Stimulated activated CD4-positive, alpha-beta T cell treated with anti-CD3 and anti-CD28 coated beads, TNF-alpha, amount 100 ng/mL, for 48 hours (primary cell): ENCODE results near the gene RDH12.
"Not testable (repeated sequence)": the region's sequence is repeated elsewhere in the genome, so short reads cannot be mapped to it uniquely, and the experiment has no call there.

Experiments
- DNase-seq, 3 donors: peaks; one replicate each; pipeline ENCODE4 v3.0.0-alpha.2; 2020; ENCODE audit warnings: low read depth in 3 of 3

The RDH12 gene

GRCh38 chr14:67701492-67701891 lies at the start of gene RDH12:
Gene RDH12, plus strand, starts transcription at chr14:67701886. Its CDS starts 20,757 bp downstream, at chr14:67722643.
- DNase-seq, result not testable (repeated sequence)

DNA sequence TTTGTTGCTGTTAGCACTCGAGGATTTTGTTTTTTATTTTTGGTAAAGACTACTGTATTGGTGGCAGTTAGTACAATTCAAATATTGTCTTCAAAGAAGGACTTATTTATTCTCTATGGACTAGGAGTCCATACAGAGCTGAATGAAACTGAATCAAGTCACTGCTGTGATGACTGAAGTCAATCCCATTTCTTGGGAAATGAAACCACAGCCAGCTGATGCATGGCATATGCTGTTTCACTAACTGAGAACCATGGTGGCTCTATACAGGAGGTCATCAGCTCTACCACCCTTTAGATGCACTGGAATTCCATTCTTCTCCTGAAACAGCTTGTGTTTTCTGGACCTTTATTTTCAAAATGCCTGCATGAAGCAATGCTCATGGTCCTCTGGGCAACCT lies 49.5 kb upstream of the RDH12 start:
- no peak for DNase-seq

DNA sequence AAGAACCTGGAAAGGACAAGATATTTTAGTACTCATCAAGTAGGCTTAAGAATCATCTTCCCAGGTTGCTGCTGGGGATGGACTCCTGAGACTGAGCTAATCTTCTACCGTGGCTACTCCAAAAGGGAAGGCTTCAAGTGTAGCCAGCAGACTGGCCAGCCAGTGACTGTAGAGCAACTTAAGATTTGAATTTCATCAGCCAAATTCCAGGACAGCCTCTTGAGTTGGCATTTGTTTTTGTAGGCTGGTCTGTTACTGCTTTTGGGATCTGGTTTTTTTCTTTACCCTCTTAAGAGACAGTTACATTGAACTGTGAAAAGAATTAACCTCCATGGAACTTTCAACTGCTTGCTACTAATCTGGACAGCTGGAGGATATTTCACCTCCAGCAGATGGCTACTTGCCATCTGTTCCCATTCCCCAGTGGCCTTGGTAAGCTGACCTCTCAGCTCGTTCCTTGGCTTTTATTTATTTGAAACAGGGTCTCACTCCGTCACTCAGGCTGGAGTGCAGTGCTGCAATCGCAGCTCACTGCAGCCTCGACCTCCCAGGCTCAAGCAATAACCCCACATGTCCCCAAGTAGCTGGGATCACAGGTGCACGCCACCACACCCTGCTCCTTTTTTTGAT lies 47.9 kb upstream of the RDH12 start:
- DNase-seq, result no peak

GRCh38 chr14:67663633-67664032 lies 38.1 kb upstream of the RDH12 start:
- DNase-seq, result no peak

DNA sequence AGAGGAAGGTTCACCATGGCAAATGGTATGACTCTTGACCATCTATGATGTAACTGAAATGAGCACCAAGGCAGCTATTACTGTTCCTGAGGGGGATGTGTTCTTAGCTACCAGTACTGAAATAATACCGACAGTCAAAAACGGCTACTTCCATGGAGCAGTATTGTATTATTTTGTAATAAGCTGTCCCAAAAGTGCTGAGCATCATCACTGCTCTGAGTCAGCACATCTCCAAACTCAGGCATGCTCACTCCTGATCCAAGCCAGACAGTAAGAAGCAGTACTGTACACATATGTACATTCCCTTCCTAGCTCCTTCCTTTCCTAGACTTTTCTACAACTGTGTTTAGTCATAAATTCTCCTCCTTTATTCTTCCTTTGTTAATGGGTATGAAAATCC lies 35.8 kb upstream of the RDH12 start:
- DNase-seq, result no peak

DNA sequence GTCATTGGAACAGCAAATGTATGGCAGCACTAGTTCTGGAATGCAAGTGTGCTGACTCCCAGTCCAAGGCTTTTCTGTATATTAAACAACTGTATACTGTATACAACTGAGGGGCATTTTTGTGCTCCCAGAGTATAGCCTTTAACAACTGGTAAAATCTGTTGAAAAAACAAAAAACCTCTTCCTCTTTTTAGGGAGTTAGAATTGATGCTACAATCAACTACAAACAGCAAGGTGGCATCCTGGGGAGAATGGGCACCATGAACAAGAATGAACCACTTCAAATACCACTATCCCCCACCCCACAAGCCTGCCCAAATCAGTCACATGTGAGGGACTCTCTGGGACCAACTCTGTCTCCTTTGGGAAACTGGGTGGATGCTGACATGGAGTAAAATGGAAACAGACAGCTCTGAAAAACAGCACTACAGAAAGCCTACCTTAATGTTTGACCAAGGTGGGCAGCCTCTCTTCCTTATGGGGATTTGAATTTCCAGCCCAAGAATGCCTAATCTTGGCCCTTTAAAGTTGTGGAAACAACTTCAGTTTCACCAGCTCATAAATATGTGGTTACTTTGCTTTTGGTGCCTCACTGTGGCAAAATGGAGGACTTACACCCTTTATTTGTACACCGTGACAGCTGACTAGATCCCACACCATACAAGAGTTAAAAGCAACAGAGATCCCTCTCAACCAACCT lies 34.8 kb upstream of the RDH12 start:
- no peak for DNase-seq

- no peak for DNase-seq
Measured at GRCh38 chr14:67668559-67668958, 33.1 kb upstream of the RDH12 start.

GRCh38 chr14:67673451-67673850 lies 28.2 kb upstream of the RDH12 start:
- DNase-seq, result no peak

- DNase-seq, result peak in 1 of 3 donors; percentile 38
Measured at GRCh38 chr14:67674139-67674479, 27.6 kb upstream of the RDH12 start.

DNA sequence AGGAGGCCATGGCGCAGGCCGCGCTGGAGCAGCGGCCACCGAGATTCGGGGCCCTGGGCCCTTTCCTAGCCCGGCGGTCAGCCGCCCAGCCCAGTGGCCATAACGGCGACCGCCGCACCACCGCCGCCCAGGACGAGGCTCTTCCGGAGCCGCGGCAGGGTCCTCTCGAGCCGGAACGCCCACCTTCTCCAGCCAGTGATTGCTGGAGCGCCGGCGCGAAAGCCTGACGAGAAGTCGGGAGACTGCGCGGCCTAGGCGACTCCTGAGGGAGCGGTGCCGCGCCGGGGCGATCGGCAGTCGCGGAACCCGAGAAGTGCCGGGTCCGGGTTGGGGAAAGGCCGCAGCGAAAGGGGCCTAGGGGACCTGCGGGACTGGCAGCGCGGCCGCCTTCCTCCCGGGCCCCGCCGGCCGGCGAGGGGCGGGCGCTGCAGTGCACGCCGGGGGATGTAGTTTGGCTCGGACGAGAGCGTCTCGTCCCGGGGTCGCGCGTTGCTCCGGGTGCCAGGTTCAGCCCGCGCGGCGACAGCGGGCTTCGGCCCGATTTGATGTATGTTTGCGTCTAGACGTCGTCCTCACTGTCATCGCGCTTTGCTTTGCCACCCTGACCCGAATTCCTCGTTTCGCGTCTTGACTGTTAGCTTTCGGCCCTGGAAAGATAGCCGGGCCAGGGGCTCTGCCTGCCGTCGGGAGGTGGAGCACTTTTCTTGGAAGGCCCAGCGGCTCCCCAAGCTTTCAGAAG lies 27.0 kb upstream of the RDH12 start, which contains the start of gene VTI1B:
Gene VTI1B (minus strand): TSS at position 153 of the 739 bp plus-strand sequence. CDS start 143 bp downstream, at position 10.
- peak; percentile 50 to 67 (median 58) for DNase-seq

- DNase-seq, result no peak
Measured at GRCh38 chr14:67675219-67675582, 26.5 kb upstream of the RDH12 start.

GRCh38 chr14:67679006-67679405 lies 22.7 kb upstream of the RDH12 start:
- no peak for DNase-seq

DNA sequence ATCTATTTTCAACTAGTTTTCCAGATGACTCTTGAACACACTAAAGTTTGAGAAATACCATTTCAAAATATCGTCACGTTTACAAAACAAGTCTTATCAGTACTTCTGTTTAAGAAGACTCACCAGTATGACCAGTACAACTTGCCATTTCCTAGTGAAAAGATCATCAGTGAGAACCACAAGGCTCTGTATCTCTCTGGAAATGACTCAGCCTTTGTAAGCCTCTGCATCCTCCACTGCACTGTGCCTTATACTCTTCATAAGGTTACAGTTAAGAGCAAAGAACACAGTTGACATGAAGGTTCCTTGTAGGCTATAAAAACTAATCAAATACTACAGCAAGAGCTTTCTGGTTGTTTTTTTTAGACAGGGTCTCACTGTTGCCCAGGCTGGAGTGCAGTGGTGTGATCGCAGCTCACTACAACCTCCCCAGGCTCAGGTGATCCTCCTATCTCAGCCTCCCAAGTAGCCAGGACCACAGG lies 21.5 kb upstream of the RDH12 start:
- no peak for DNase-seq

DNA sequence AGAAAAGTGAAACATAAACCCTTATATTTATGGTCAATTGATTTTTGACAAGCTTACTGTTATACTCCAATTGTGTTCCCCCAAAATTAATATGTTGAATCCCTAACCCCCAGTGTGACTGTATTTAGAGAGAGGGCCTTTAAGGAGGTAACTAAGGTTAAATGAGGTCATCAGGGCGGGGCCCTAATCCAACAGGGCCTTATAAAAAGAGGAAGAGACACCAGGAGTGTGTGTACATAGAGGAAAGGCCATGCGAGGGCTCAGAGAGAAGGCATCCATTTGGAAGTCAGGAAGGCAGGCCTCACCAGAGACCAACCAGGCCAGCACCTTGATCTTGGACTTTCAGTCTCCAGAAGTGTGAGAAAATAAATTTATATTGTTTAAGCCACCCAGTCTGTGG lies 20.7 kb upstream of the RDH12 start:
- DNase-seq, result no peak

- no peak for DNase-seq
Measured at GRCh38 chr14:67683842-67684241, 17.8 kb upstream of the RDH12 start.

- DNase-seq, result no peak
Measured at GRCh38 chr14:67690011-67690410, 11.7 kb upstream of the RDH12 start.

- DNase-seq, result peak; percentile 56 to 78 (median 76)
Measured at GRCh38 chr14:67694791-67695393, 6.8 kb upstream of the RDH12 start.

DNA sequence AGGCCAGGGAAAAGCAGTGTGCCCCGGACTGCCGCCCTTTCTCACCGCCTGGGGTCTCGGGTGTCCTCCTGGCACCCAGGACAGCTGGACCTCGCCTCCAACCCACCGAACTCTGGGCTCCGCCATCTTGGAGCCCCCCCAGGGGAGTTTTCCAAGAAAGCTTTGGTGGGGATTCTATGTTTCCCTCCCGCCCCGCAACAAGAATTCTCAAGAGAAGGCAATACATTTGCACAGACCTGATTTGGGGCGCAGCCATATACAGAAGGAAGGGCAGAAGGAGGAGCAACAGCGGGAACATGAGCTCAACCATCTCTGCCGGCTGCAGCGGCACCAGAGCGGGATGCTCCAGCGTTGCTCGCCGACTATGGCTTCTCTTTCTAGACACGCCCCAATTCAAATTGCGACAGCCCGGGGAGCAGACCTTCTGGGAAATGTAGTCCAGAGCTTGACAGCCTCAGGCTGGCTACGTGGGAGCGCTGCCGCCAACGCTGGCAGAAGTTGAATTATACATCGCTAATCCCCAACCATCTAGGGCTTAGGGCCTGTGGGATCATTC lies 6.2 kb upstream of the RDH12 start, which contains the start of gene RDH11:
Gene RDH11 (minus strand): TSS at position 371 of the 556 bp plus-strand sequence. CDS start 61 bp downstream, at position 310.
- DNase-seq, result peak; percentile 62 to 77 (median 65)

GRCh38 chr14:67697006-67697405 lies 4.7 kb upstream of the RDH12 start:
- no peak for DNase-seq

DNA sequence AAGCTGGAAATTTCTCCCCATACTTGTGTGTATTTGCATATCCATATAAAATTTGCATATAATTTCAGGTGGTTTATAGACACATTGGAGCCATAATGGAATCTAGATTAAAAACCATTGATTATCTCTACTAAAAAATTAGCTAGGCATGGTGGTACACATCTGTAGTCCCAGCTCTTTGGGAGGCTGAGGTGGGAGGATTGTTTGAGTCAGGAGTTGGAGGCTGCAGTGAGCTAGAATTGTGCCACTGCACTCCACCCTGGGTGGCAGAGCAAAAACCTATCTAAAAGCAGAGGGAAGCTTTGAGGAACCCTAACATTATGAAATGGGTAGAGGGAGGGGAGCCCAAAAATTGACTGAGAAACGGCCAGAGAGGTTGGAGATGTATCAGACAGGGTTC lies 3.5 kb upstream of the RDH12 start:
- DNase-seq, result no peak

DNA sequence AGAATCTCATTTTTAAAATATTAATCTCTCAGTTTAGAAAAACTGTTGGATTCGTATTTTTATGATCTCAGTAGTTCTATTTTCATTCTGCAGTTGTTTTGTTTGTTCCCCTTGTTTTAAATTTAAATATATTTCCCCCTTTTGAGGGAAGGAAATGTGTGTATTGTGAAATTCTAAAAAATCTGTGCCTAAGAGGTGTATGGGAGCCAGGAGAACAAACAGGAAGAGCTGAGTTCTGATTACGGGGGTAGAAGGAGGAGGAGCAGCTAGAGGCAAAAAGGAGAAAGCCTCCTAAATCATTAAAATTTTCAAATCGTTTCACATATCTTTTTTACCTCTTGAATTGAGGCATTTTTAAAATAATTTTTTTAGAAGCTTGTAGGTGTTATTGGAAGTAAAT lies 2.3 kb downstream of the RDH12 start:
- DNase-seq, result no peak
